Smooth muscle cell (in vitro differentiated cells): ENCODE results near the gene ATF7IP. TPM values are rescaled to one million over a fixed set of nuclear protein-coding genes. Genes with fewer than 3 reads are reported as not detected.

Experiments
- DNase-seq: peaks from one replicate; lab custom pipeline; 2025; ENCODE audit not compliant: unreplicated experiment; lab: John Stamatoyannopoulos, UW
- H2AFZ ChIP-seq: fragments of 200-600 bp; sonication (generic); 2 replicates; pipeline ENCODE4 v1.6.0; 2016; ENCODE audit warnings: antibody characterized with exemption, low read depth, mild to moderate bottlenecking
- H3F3A ChIP-seq: fragments of 200-600 bp; sonication (generic); 2 replicates; pipeline ENCODE4 v1.6.0; 2017; ENCODE audit warnings: antibody characterized with exemption, low read depth
- H3K27ac ChIP-seq: fragments of 200-600 bp; sonication (generic); 2 replicates; pipeline ENCODE4 v1.5.1; 2016; ENCODE audit warnings: low read depth, mild to moderate bottlenecking
- H3K27me3 ChIP-seq: fragments of 200-600 bp; sonication (generic); 2 replicates; pipeline ENCODE4 v1.6.1; 2016; ENCODE audit warnings: low read depth, mild to moderate bottlenecking
- H3K36me3 ChIP-seq: fragments of 200-600 bp; sonication (generic); 2 replicates; pipeline ENCODE4 v1.5.1; 2016; ENCODE audit warnings: low read depth
- H3K4me1 ChIP-seq: fragments of 200-600 bp; sonication (generic); 2 replicates; pipeline ENCODE4 v1.5.1; 2016; ENCODE audit warnings: low read depth
- H3K4me2 ChIP-seq: fragments of 200-600 bp; sonication (generic); 2 replicates; pipeline ENCODE4 v1.6.0; 2016; ENCODE audit warnings: mild to moderate bottlenecking
- H3K4me3 ChIP-seq: fragments of 200-600 bp; sonication (generic); 2 replicates; pipeline ENCODE4 v1.5.1; 2016; ENCODE audit warnings: mild to moderate bottlenecking
- H3K79me2 ChIP-seq: fragments of 200-600 bp; sonication (generic); 2 replicates; pipeline ENCODE4 v1.6.0; 2016; ENCODE audit warnings: low read depth, mild to moderate bottlenecking
- H3K9ac ChIP-seq: fragments of 200-600 bp; sonication (generic); 2 replicates; pipeline ENCODE4 v1.6.0; 2016; ENCODE audit warnings: low read depth
- H3K9me3 ChIP-seq: fragments of 200-600 bp; sonication (generic); replicated peaks from 2 replicates; pipeline ENCODE4 v1.5.1; 2016; ENCODE audit warnings: low read depth
- H4K20me1 ChIP-seq: fragments of 200-600 bp; sonication (generic); 2 replicates; pipeline ENCODE4 v1.6.0; 2016; ENCODE audit warnings: low read depth
- WGBS: methylation state at CpG from one replicate; pipeline ENCODE4 v1.1.7; 2016; ENCODE audit warnings: low lambda C conversion rate; 5-methylcytosine and 5-hydroxymethylcytosine counted together
- polyA plus RNA-seq: library from polyadenylated mRNA; unstranded; fragments of >200 nt; fragmentation: Nextera tagmentation; extraction: Ambion mirVana; gene quantifications from 2 replicates; pipeline ENCODE4 v1.2.1, GENCODE V29; 2016
- total RNA-seq: library from RNA; depleted of rRNA; stranded (reverse); fragments of >200 nt; gene quantifications from 2 replicates; pipeline ENCODE4 v1.2.3, GENCODE V29; 2014
- TF ChIP-seq, protein P1 (sequence below): fragments of 200-600 bp; sonication (generic); IDR thresholded peaks from 2 replicates; pipeline ENCODE4 v1.5.1; 2017; ENCODE audit warnings: borderline replicate concordance, mild to moderate bottlenecking, antibody characterized with exemption; ENCODE audit not compliant: insufficient read depth, poor library complexity, severe bottlenecking

The ATF7IP gene
- total and polyA plus RNA-seq, 2 experiments from 2014 or later, result 27.5 to 66.8 TPM

DNA sequence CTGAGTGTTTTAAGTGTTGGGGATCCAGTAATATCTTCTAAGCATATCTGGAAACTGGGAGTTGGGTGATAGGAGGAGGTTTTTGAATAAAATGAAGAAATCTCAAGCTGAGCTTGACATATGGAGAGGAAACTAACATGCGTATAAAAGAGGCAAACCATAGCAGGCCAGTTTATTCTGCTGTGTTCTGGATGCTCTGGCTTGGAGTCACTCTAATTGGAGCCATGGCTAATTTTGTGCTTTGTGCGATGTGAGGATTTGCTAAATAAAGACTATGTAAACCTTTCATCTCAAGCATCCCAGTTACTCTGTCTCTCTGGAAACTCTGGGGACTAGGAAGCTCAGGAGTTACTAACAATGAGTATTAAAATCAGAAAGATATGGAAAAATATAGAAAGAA is 66.5 kb downstream of the ATF7IP start:
- H4K20me1 ChIP-seq, result peaks cover 55% of the 10 kb centered on the region
- no peaks in the 10 kb centered on the region for H3K9me3 ChIP-seq
- no peak for DNase-seq
- no peaks in the 10 kb centered on the region for H3F3A ChIP-seq
- H2AFZ ChIP-seq, result no peak overlapping the region
- H3K4me1 ChIP-seq, result no peaks in the 10 kb centered on the region
- H3K27ac ChIP-seq, result peak overlapping the region; percentile 13
- TF ChIP-seq, protein P1, sequence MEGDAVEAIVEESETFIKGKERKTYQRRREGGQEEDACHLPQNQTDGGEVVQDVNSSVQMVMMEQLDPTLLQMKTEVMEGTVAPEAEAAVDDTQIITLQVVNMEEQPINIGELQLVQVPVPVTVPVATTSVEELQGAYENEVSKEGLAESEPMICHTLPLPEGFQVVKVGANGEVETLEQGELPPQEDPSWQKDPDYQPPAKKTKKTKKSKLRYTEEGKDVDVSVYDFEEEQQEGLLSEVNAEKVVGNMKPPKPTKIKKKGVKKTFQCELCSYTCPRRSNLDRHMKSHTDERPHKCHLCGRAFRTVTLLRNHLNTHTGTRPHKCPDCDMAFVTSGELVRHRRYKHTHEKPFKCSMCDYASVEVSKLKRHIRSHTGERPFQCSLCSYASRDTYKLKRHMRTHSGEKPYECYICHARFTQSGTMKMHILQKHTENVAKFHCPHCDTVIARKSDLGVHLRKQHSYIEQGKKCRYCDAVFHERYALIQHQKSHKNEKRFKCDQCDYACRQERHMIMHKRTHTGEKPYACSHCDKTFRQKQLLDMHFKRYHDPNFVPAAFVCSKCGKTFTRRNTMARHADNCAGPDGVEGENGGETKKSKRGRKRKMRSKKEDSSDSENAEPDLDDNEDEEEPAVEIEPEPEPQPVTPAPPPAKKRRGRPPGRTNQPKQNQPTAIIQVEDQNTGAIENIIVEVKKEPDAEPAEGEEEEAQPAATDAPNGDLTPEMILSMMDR, result no peak
- no peak overlapping the region for H3K4me3 ChIP-seq
- no peak overlapping the region for H3K9ac ChIP-seq
- WGBS, result 77% methylated on average over 2 of the region's 2 CpGs
- H3K27me3 ChIP-seq, result no peaks in the 10 kb centered on the region
- H3K79me2 ChIP-seq, result peaks cover 93% of the 10 kb centered on the region
- H3K36me3 ChIP-seq, result peaks cover 8% of the 10 kb centered on the region
- no peak overlapping the region for H3K4me2 ChIP-seq

DNA sequence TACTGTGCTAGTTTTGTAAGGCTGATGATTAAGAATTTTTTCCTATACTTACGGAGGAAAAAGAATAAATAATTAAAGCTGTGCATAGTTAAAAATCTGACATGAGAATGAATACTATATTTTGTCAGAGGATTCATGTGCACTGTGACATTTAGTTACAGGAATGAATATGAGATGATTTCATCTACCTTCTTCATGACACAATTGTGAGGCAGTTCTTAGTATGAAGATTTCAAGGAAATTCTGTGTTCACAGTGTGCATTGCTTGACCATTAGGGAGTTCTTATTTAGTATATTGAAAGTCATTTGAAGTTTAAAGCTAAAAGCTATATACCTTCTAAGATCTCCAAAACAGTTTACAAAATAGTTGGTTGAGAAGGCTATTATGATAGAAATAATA is 70.1 kb downstream of the ATF7IP start:
- TF ChIP-seq, protein P1, result no peak
- H3K4me1 ChIP-seq, result no peaks in the 10 kb centered on the region
- no peaks in the 10 kb centered on the region for H3F3A ChIP-seq
- no peaks in the 10 kb centered on the region for H3K9me3 ChIP-seq
- 98% methylated on average over 1 of the region's 1 CpG for WGBS
- H4K20me1 ChIP-seq, result peaks cover 46% of the 10 kb centered on the region
- H3K27ac ChIP-seq, result no peak overlapping the region
- H2AFZ ChIP-seq, result no peak overlapping the region
- H3K79me2 ChIP-seq, result peaks cover 79% of the 10 kb centered on the region
- no peak overlapping the region for H3K4me2 ChIP-seq
- H3K9ac ChIP-seq, result no peak overlapping the region
- peaks cover 31% of the 10 kb centered on the region for H3K36me3 ChIP-seq
- H3K27me3 ChIP-seq, result no peaks in the 10 kb centered on the region
- DNase-seq, result no peak
- no peak overlapping the region for H3K4me3 ChIP-seq

DNA sequence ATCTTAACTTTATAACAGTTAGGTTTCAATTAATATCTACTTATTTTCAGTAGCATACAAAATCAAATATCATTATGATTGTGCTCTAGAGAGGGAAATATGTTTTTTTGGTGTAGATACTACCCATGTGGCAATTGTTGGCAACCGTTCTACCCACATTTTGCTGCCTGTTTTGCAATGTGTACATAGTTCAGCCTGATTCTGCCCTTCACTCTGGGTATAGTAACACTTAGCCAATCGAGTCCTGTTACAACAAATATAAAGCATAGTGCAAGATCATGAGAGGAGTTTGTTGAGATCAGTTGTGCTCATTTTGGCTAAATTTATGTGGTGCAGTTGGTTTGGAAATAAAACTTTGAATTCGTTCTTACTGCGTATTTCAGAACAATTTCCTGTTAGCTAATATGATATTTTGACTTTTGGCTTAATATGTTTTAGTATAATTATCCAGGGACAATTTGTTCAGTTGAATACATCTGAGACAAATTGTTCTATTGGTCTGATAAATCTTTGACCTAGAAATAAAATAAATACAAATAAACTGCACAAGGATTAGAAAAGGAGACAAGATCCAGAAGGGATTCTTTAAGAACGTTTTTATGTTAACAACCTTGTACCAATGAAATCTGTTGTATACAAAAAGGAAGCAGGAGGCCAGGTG is 76.9 kb downstream of the ATF7IP start:
- peaks cover 71% of the 10 kb centered on the region for H3K79me2 ChIP-seq

DNA sequence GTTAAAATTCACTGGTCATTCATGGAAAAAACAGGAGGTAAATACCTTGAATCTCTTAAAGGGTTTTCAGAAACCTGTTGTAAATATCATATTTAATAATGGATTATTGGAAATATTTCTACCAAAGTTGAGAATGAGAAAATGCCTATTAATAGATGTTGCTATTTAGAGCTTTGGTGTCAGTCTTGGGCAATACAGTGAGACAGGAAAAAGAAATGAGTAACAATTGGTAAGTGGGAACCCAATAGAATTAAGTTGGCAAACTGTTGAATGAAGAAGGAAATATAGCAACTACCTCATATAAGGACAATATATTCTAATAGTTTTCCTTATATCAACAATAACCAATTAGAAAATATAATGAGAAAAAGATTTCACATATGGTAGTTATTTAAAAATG is 78.0 kb downstream of the ATF7IP start:
- no peak overlapping the region for H3K9ac ChIP-seq
- no peak overlapping the region for H3K4me2 ChIP-seq
- no peak overlapping the region for H3K27ac ChIP-seq
- no peaks in the 10 kb centered on the region for H3K9me3 ChIP-seq
- TF ChIP-seq, protein P1, result no peak
- no peaks in the 10 kb centered on the region for H3K4me1 ChIP-seq
- H3F3A ChIP-seq, result peaks cover 5% of the 10 kb centered on the region
- H3K27me3 ChIP-seq, result no peaks in the 10 kb centered on the region
- H3K36me3 ChIP-seq, result peaks cover 43% of the 10 kb centered on the region
- peaks cover 15% of the 10 kb centered on the region for H4K20me1 ChIP-seq
- no peak overlapping the region for H2AFZ ChIP-seq
- H3K4me3 ChIP-seq, result no peak overlapping the region
- no peak for DNase-seq
- peaks cover 76% of the 10 kb centered on the region for H3K79me2 ChIP-seq

More for the DNA sequence above, 76.9 kb downstream of the ATF7IP start:
- Histone ChIP-seq H3K4me1 (no peaks in the 10 kb centered on the region), H3F3A (no peaks in the 10 kb centered on the region), H3K4me2 (no peak overlapping the region), H3K9me3 (no peaks in the 10 kb centered on the region), H3K27me3 (no peaks in the 10 kb centered on the region), H3K27ac (no peak overlapping the region), H4K20me1 (peaks cover 10% of the 10 kb centered on the region), H3K36me3 (peaks cover 46% of the 10 kb centered on the region), H3K4me3 (no peak overlapping the region), H2AFZ (no peak overlapping the region), H3K9ac (no peak overlapping the region)
- no peak for DNase-seq
- 98% methylated on average over 5 of the region's 5 CpGs for WGBS
- TF ChIP-seq, protein P1, result no peak
